OCI-LY3 (cell line): Measurements from ENCODE around the gene MANEAL.

ENCODE experiments used
- H2AFZ ChIP-seq: fragments of 200-600, 300-600 bp; shearing (Covaris generic); 2 replicates; pipeline ENCODE4 v1.6.0; 2014; ENCODE audit warnings: antibody characterized with exemption, low read depth, low read length
- H3K27ac ChIP-seq: fragments of 200-600, 300-600 bp; sonication (generic); 2 replicates; pipeline ENCODE4 v1.5.1; 2014; ENCODE audit warnings: mild to moderate bottlenecking, low read length, moderate library complexity, mixed read lengths
- H3K27me3 ChIP-seq: fragments of 200-600, 300-600 bp; sonication (generic); 2 replicates; pipeline ENCODE4 v1.6.1; 2014; ENCODE audit warnings: low read depth, low read length, mixed read lengths
- H3K36me3 ChIP-seq: fragments of 200-600, 300-600 bp; sonication (generic); replicated peaks from 2 replicates; pipeline ENCODE3; 2014; ENCODE audit warnings: low read depth, low read length, mixed read lengths
- H3K4me1 ChIP-seq: fragments of 300-600, 200-600 bp; sonication (generic); 2 replicates; pipeline ENCODE4 v1.6.1; 2014; ENCODE audit warnings: low read length, mixed read lengths
- H3K4me2 ChIP-seq: fragments of 200-600, 300-600 bp; sonication (generic); 2 replicates; pipeline ENCODE4 v1.6.1; 2014; ENCODE audit warnings: low read length, mixed read lengths
- H3K4me3 ChIP-seq: fragments of 300-600, 200-600 bp; sonication (generic); 2 replicates; pipeline ENCODE4 v1.5.1; 2014; ENCODE audit warnings: antibody characterized with exemption, mild to moderate bottlenecking, low read length, moderate library complexity
- H3K79me2 ChIP-seq: fragments of 300-600, 200-600 bp; shearing (Covaris generic); 2 replicates; pipeline ENCODE4 v1.6.1; 2014; ENCODE audit warnings: mild to moderate bottlenecking, low read length, mixed read lengths
- H3K9ac ChIP-seq: fragments of 300-600, 200-600 bp; shearing (Covaris generic); 2 replicates; pipeline ENCODE4 v1.6.0; 2014; ENCODE audit warnings: mild to moderate bottlenecking, low read length, moderate library complexity
- H3K9me3 ChIP-seq: fragments of 200-600, 300-600 bp; shearing (Covaris generic); 2 replicates; pipeline ENCODE4 v1.6.1; 2014; ENCODE audit warnings: low read length, mixed read lengths; ENCODE audit not compliant: insufficient read depth
- H4K20me1 ChIP-seq: fragments of 200-600, 300-600 bp; sonication (generic); 2 replicates; pipeline ENCODE4 v1.6.1; 2016; ENCODE audit warnings: low read length, mixed read lengths; ENCODE audit not compliant: insufficient read depth
- CTCF ChIP-seq: fragments of 200-600, 300-600 bp; sonication (generic); IDR thresholded peaks from 2 replicates; pipeline ENCODE4 v1.5.1; 2014; ENCODE audit warnings: antibody characterized with exemption, low read length, low read depth
- EZH2phosphoT487 ChIP-seq: fragments of 200-600 bp; shearing (Covaris generic); IDR thresholded peaks from 2 replicates; pipeline ENCODE4 v1.6.1; 2018; ENCODE audit warnings: antibody characterized with exemption, mixed run types, low read depth

Gene MANEAL

GRCh38 chr1:37841652-37842051, 48.0 kb downstream of the MANEAL start:
- no peaks in the 10 kb centered on the region for H3K9me3 ChIP-seq
- H3K79me2 ChIP-seq = peaks cover 10% of the 10 kb centered on the region; the same call in 1 of the 2 replicates
- H3K4me1 ChIP-seq = peaks cover 8% of the 10 kb centered on the region
- H2AFZ ChIP-seq = no peak overlapping the region
- no peak overlapping the region for H3K4me3 ChIP-seq
- no peaks in the 10 kb centered on the region for H3K27me3 ChIP-seq
- H3K36me3 ChIP-seq = peaks cover 5% of the 10 kb centered on the region
- H3K27ac ChIP-seq = no peak overlapping the region
- no peaks in the 10 kb centered on the region for H4K20me1 ChIP-seq
- no peak overlapping the region for H3K4me2 ChIP-seq
- H3K9ac ChIP-seq = no peak overlapping the region
- TF ChIP-seq EZH2phosphoT487 (no peak), CTCF (no peak)

DNA sequence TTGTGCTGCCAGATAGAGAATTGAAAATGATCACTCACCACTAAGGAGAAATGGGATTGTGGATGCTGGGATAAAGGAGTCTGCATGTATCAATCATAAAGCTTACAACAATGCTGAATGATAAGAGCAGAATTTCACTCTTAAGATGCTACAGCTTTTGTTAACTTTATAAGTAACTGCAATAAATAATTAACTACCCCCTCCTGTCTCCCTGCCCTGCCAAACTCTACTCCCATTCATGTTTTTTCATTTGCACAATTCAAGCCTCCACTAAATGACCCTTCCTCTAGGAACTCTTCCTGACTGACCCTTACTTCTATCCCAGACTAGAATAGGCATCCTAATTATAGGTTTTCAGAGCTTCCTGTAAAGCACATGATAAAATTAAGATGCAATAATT, 50.9 kb downstream of the MANEAL start:
- no peaks in the 10 kb centered on the region for H3K9me3 ChIP-seq
- peaks cover 17% of the 10 kb centered on the region for H3K4me1 ChIP-seq
- no peak overlapping the region for H3K4me3 ChIP-seq
- TF ChIP-seq EZH2phosphoT487 (no peak), CTCF (no peak)
- no peak overlapping the region for H3K4me2 ChIP-seq
- H3K9ac ChIP-seq = no peak overlapping the region
- peaks cover 33% of the 10 kb centered on the region for H3K79me2 ChIP-seq
- no peaks in the 10 kb centered on the region for H3K36me3 ChIP-seq
- no peak overlapping the region for H3K27ac ChIP-seq
- H4K20me1 ChIP-seq = no peaks in the 10 kb centered on the region
- H2AFZ ChIP-seq = no peak overlapping the region
- no peaks in the 10 kb centered on the region for H3K27me3 ChIP-seq

DNA sequence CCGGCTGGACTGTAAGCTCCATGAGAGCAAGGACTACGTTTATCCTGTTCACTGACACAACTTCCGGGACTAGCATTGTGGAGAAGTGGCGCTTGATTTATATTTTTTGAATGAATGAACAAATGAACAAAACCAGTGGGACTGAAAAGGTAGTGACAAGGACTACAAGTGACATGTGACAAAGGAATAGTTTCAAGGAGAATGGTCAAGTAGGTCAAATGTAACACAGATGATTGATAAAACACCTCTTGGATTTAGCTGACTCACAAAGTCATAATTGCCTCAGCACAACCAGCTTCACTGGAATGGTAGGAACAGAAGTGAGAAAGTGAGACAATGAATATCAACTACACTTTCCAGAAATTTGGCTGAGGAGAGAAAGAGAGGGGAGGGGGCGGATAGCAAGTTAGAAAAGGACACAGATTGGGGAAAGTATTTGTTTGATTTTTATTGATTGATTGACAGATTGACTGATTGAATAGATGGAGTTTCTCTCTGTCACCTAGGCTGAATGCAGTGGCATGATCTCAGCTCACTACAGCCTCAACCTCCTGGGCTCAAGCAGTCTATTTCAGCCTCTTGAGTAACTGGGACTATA, 51.5 kb downstream of the MANEAL start:
- TF ChIP-seq CTCF = no peak
- TF ChIP-seq EZH2phosphoT487 = no peak
- H4K20me1 ChIP-seq = no peaks in the 10 kb centered on the region
- no peak overlapping the region for H3K27ac ChIP-seq
- no peak overlapping the region for H3K4me3 ChIP-seq
- H3K9ac ChIP-seq = no peak overlapping the region
- no peaks in the 10 kb centered on the region for H3K9me3 ChIP-seq
- H2AFZ ChIP-seq = no peak overlapping the region
- H3K79me2 ChIP-seq = peaks cover 38% of the 10 kb centered on the region
- no peak overlapping the region for H3K4me2 ChIP-seq
- no peaks in the 10 kb centered on the region for H3K36me3 ChIP-seq
- peaks cover 17% of the 10 kb centered on the region for H3K4me1 ChIP-seq
- H3K27me3 ChIP-seq = no peaks in the 10 kb centered on the region

- no peak overlapping the region for H3K9ac ChIP-seq
- peaks cover 17% of the 10 kb centered on the region for H3K4me1 ChIP-seq
- H4K20me1 ChIP-seq = no peaks in the 10 kb centered on the region
- H3K36me3 ChIP-seq = no peaks in the 10 kb centered on the region
- H3K4me3 ChIP-seq = no peak overlapping the region
- TF ChIP-seq EZH2phosphoT487 (no peak), CTCF (no peak)
- H3K79me2 ChIP-seq = peaks cover 44% of the 10 kb centered on the region
- no peaks in the 10 kb centered on the region for H3K9me3 ChIP-seq
- no peak overlapping the region for H2AFZ ChIP-seq
- no peak overlapping the region for H3K4me2 ChIP-seq
- H3K27me3 ChIP-seq = no peaks in the 10 kb centered on the region
- no peak overlapping the region for H3K27ac ChIP-seq
These were observed 52.1 kb downstream of the MANEAL start for GRCh38 chr1:37845786-37846185.
